B cell (primary cell): ENCODE measurements around the gene GPR158. TPM values are rescaled to one million over a fixed set of nuclear protein-coding genes. Genes with fewer than 3 reads are reported as not detected.

Experiments used
- ATAC-seq: fragments of 200-7000 bp; cut with Tn5 transposase; one replicate; pipeline ENCODE4 v1.10.0; 2021; ENCODE audit warnings: low read depth, mild to moderate bottlenecking, moderate number of reproducible peaks, moderate library complexity
- CTCF ChIA-PET: fragments of 350-600 bp; sonication (Branson Sonifier 250); formaldehyde crosslinking; loops from one replicate; lab custom pipeline; 2021; ENCODE audit warnings: antibody characterized with exemption, inconsistent platforms; lab: Charles Lee
- POLR2A ChIA-PET: fragments of 350-600 bp; sonication (Branson Sonifier 250); formaldehyde crosslinking; loops from one replicate; lab custom pipeline; 2021; ENCODE audit warnings: antibody characterized with exemption; lab: Charles Lee
- DNase-seq: peaks from one replicate; pipeline ENCODE4 v3.0.0; 2013
- H2AFZ ChIP-seq: 2 replicates; pipeline ENCODE4 v1.6.1; 2012; ENCODE audit warnings: mild to moderate bottlenecking, low read depth, low read length; ENCODE audit not compliant: insufficient read depth, poor library complexity, severe bottlenecking
- H3K27ac ChIP-seq, 2 donors: 1 replicate in 1 of 2; 2 replicates in 1 of 2; pipeline ENCODE4 v1.5.1; 2012 to 2013; ENCODE audit warnings: low read length in 2 of 2, mild to moderate bottlenecking in 2 of 2, moderate library complexity in 1 of 2
- H3K27me3 ChIP-seq, 4 experiments: fragments of 200-600 bp in 1 of 4; sonication (generic) in 1 of 4; replicated peaks in 1 of 4; 1 replicate in 2 of 4; 2 replicates in 2 of 4; pipeline versions ENCODE4 v1.6.1 to v1.7.0; 2013 to 2016; ENCODE audit warnings: low read length in 3 of 4, mild to moderate bottlenecking in 2 of 4, mixed read lengths in 1 of 4, moderate library complexity in 1 of 4; ENCODE audit not compliant: insufficient read depth in 4 of 4, control insufficient read depth in 3 of 4; ENCODE audit errors: control extremely low read depth in 1 of 4
- H3K36me3 ChIP-seq, 2 experiments: replicated peaks in 1 of 2; 1 replicate in 1 of 2; 2 replicates in 1 of 2; pipeline versions ENCODE4 v1.6.1 to v1.7.1; 2013; ENCODE audit warnings: low read length in 1 of 2; ENCODE audit not compliant: insufficient read depth in 2 of 2, control insufficient read depth in 1 of 2; ENCODE audit errors: control extremely low read depth in 1 of 2, extremely low read depth in 1 of 2
- H3K4me1 ChIP-seq, 2 donors: fragments of 200-600 bp in 1 of 2; sonication (generic) in 1 of 2; 1 replicate in 1 of 2; 2 replicates in 1 of 2; pipeline versions ENCODE4 v1.5.1 to v1.6.1; 2013 to 2017; ENCODE audit warnings: low read length in 2 of 2; ENCODE audit not compliant: control insufficient read depth in 2 of 2, insufficient read depth in 2 of 2
- H3K4me2 ChIP-seq: replicated peaks from 2 replicates; pipeline ENCODE3; 2012; ENCODE audit warnings: mild to moderate bottlenecking, low read depth, low read length; ENCODE audit not compliant: poor library complexity, severe bottlenecking
- H3K4me3 ChIP-seq, 5 experiments: fragments of 200-600 bp in 1 of 5; sonication (generic) in 1 of 5; 1 replicate in 3 of 5; 2 replicates in 2 of 5; pipeline versions ENCODE4 v1.5.1 to v1.7.0; 2011 to 2016; ENCODE audit warnings: low read length in 4 of 5, mild to moderate bottlenecking in 4 of 5, low read depth in 2 of 5, control low read depth in 1 of 5, moderate library complexity in 1 of 5; ENCODE audit not compliant: insufficient read depth in 1 of 5; ENCODE audit errors: control extremely low read depth in 1 of 5, extremely low read depth in 1 of 5
- H3K79me2 ChIP-seq: fragments of 200-600 bp; sonication (generic); one replicate; pipeline ENCODE4 v1.6.0; 2016; ENCODE audit warnings: low read length; ENCODE audit not compliant: control insufficient read depth, insufficient read depth
- H3K9ac ChIP-seq: fragments of 200-600 bp; sonication (generic); 2 replicates; pipeline ENCODE4 v1.6.1; 2017; ENCODE audit warnings: mild to moderate bottlenecking, low read length, moderate library complexity
- H3K9me3 ChIP-seq, 3 donors: one replicate each; pipeline versions ENCODE4 v1.6.1 to v1.7.1; 2013; ENCODE audit warnings: low read length in 2 of 3; ENCODE audit not compliant: control insufficient read depth in 2 of 3, insufficient read depth in 1 of 3; ENCODE audit errors: control extremely low read depth in 1 of 3
- H4K20me1 ChIP-seq: 2 replicates; pipeline ENCODE4 v1.6.0; 2012; ENCODE audit warnings: mild to moderate bottlenecking, low read length; ENCODE audit not compliant: insufficient read depth, control insufficient read depth, poor library complexity, severe bottlenecking
- H3K27ac Mint-ChIP-seq: one replicate; pipeline ENCODE4 v1.8.0; 2021; ENCODE audit warnings: mixed read lengths
- H3K27me3 Mint-ChIP-seq: one replicate; pipeline ENCODE4 v1.8.0; 2021; ENCODE audit warnings: mixed read lengths
- H3K4me1 Mint-ChIP-seq: one replicate; pipeline ENCODE4 v1.8.0; 2021; ENCODE audit warnings: mixed read lengths
- H3K4me3 Mint-ChIP-seq: one replicate; pipeline ENCODE4 v1.8.0; 2021; ENCODE audit warnings: mixed read lengths
- H3K9me3 Mint-ChIP-seq: one replicate; pipeline ENCODE4 v1.8.0; 2022; ENCODE audit warnings: mixed read lengths; ENCODE audit not compliant: insufficient read depth
- CTCF ChIP-seq: fragments of 200-600 bp; IDR thresholded peaks from one replicate; pipeline ENCODE4 v1.8.0; 2022; ENCODE audit warnings: antibody characterized with exemption, mild to moderate bottlenecking
- EZH2 ChIP-seq: IDR thresholded peaks from 2 replicates; pipeline ENCODE4 v1.6.1; 2012; ENCODE audit warnings: borderline replicate concordance, low read depth, mild to moderate bottlenecking, moderate library complexity, low read length; ENCODE audit not compliant: insufficient read depth, poor library complexity, severe bottlenecking
- WGBS: methylation state at CpG from one replicate; pipeline ENCODE4 v1.1.5; 2013; ENCODE audit warnings: missing lambda C conversion rate; ENCODE audit not compliant: insufficient coverage; 5-methylcytosine and 5-hydroxymethylcytosine counted together
- intact Hi-C: fragments of 100-400 bp; cut with micrococcal nuclease; formaldehyde crosslinking; loops from one replicate; pipeline ENCODE4 v1.10.0; 2022
- polyA plus RNA-seq: library from polyadenylated mRNA; depleted of rRNA; stranded (reverse); fragments of >200 nt; gene quantifications from 2 replicates; pipeline ENCODE4 v1.2.3, GENCODE V29; 2012
- total RNA-seq, 2 donors: library from RNA; stranded (reverse); fragments of 120-200 nt in 1 of 2; gene quantifications; 1 replicate in 1 of 2; 2 replicates in 1 of 2; pipeline versions ENCODE4 v1.2.3 to v1.2.4, GENCODE V29; 2013 to 2022

The GPR158 gene
- total and polyA plus RNA-seq, 2 donors (not counting 1 experiment from before 2014, with no cell fraction given), result not detected

GRCh38 chr10:25209618-25210017 lies 34.8 kb downstream of the GPR158 start:
- Histone ChIP-seq H3K9me3 (no peaks in the 10 kb centered on the region), H3K27ac (no peak overlapping the region), H3K27me3 (no peaks in the 10 kb centered on the region), H3K79me2 (no peaks in the 10 kb centered on the region), H3K36me3 (no peaks in the 10 kb centered on the region), H3K4me1 (no peaks in the 10 kb centered on the region), H3K4me2 (no peak overlapping the region), H3K4me3 (no peak overlapping the region), H3K9ac (no peak overlapping the region), H4K20me1 (no peaks in the 10 kb centered on the region), H2AFZ (no peak overlapping the region)
- ChIA-PET CTCF (no interaction called here), POLR2A (no interaction called here)
- no peak overlapping the region for H3K4me3 Mint-ChIP-seq
- no peaks in the 10 kb centered on the region for H3K9me3 Mint-ChIP-seq
- no peak overlapping the region for H3K27ac Mint-ChIP-seq
- H3K27me3 Mint-ChIP-seq, result no peaks in the 10 kb centered on the region
- no peak for TF ChIP-seq CTCF
- no peak for TF ChIP-seq EZH2
- ATAC-seq (no peak), DNase-seq (no peak)
- WGBS, result 100% methylated on average over 1 of the region's 2 CpGs
- intact Hi-C loops, result no loop called here
- no peaks in the 10 kb centered on the region for H3K4me1 Mint-ChIP-seq

- Histone ChIP-seq H3K4me2 (no peak overlapping the region), H3K4me1 (no peaks in the 10 kb centered on the region), H3K27ac (no peak overlapping the region), H3K9me3 (no peaks in the 10 kb centered on the region), H3K9ac (no peak overlapping the region), H3K79me2 (no peaks in the 10 kb centered on the region), H2AFZ (no peak overlapping the region), H3K4me3 (no peak overlapping the region), H3K27me3 (no peaks in the 10 kb centered on the region), H4K20me1 (no peaks in the 10 kb centered on the region), H3K36me3 (no peaks in the 10 kb centered on the region)
- Mint-ChIP-seq H3K27ac (no peak overlapping the region), H3K9me3 (no peaks in the 10 kb centered on the region), H3K27me3 (no peaks in the 10 kb centered on the region), H3K4me3 (no peak overlapping the region), H3K4me1 (no peaks in the 10 kb centered on the region)
- CTCF ChIA-PET, result no interaction called here
- WGBS, result no CpG with 5 or more reads among the region's 2 CpGs
- DNase-seq (no peak), ATAC-seq (no peak)
- POLR2A ChIA-PET, result no interaction called here
- TF ChIP-seq CTCF (no peak), EZH2 (no peak)
- intact Hi-C loops, result no loop called here
Observed at GRCh38 chr10:25210265-25210664, 35.5 kb downstream of the GPR158 start.
